GM23338 (cell line): ENCODE data around the gene CTSC.

Source experiments
- CTCF ChIP-seq, 2 experiments: fragments of 200-600 bp in 1 of 2; sonication (generic) in 1 of 2; conservative IDR thresholded peaks; 2 replicates each; pipeline versions ENCODE4 v1.5.1 to v1.6.1; 2016 to 2017; ENCODE audit warnings: antibody characterized with exemption in 2 of 2, low read depth in 2 of 2, mild to moderate bottlenecking in 2 of 2, moderate library complexity in 1 of 2
- ETS1 ChIP-seq: IDR thresholded peaks from 2 replicates; pipeline ENCODE4 v1.6.1; 2016; ENCODE audit warnings: antibody characterized with exemption
- EZH2 ChIP-seq: fragments of 200-600 bp; sonication (generic); IDR thresholded peaks from one replicate; pipeline ENCODE4 v1.8.0; 2017; ENCODE audit warnings: antibody characterized with exemption, mild to moderate bottlenecking, low read depth; ENCODE audit not compliant: unreplicated experiment
- EZH2phosphoT487 ChIP-seq: fragments of 200-600 bp; sonication (generic); IDR thresholded peaks from one replicate; pipeline ENCODE4 v1.8.1; 2018; ENCODE audit warnings: antibody characterized with exemption; ENCODE audit not compliant: unreplicated experiment
- NANOG ChIP-seq: IDR thresholded peaks from 2 replicates; pipeline ENCODE4 v1.6.1; 2016; ENCODE audit warnings: antibody characterized with exemption, borderline replicate concordance
- POLR2AphosphoS5 ChIP-seq: IDR thresholded peaks from 2 replicates; pipeline ENCODE4 v1.6.1; 2016; ENCODE audit warnings: antibody characterized with exemption, low read depth
- REST ChIP-seq: IDR thresholded peaks from one replicate; pipeline ENCODE4 v1.6.1; 2018; ENCODE audit warnings: antibody characterized with exemption; ENCODE audit not compliant: unreplicated experiment
- STAT1 ChIP-seq: IDR thresholded peaks from one replicate; pipeline ENCODE4 v1.6.1; 2016; ENCODE audit warnings: antibody characterized with exemption; ENCODE audit not compliant: unreplicated experiment

- no peak for TF ChIP-seq CTCF (conservative IDR thresholded peaks at IDR 0.05; ENCODE audit: low read depth in 2 of 2)
- TF ChIP-seq NANOG = no peak
- no peak for TF ChIP-seq EZH2
- TF ChIP-seq EZH2phosphoT487 = no peak
- no peak for TF ChIP-seq REST
- TF ChIP-seq POLR2AphosphoS5 = no peak
- TF ChIP-seq STAT1 = no peak
- TF ChIP-seq ETS1 = no peak
These were observed 24.1 kb downstream of the CTSC start for GRCh38 chr11:88313441-88313840.
